CD14-positive monocyte (primary cell): ENCODE measurements around the gene GGT1. TPM values are rescaled to one million over a fixed set of nuclear protein-coding genes. Genes with fewer than 3 reads are reported as not detected.
"Not testable (repeated sequence)": the region's sequence is repeated elsewhere in the genome, so short reads cannot be mapped to it uniquely, and the experiment has no call there.

Source experiments
- DNase-seq, 3 donors: peaks; one replicate each; pipeline ENCODE4 v3.0.0-alpha.2; 2011 to 2022
- H2AFZ ChIP-seq: 2 replicates; pipeline ENCODE4 v1.6.0; 2012; ENCODE audit warnings: mild to moderate bottlenecking, low read depth, low read length, inconsistent platforms; ENCODE audit not compliant: insufficient read depth, poor library complexity, severe bottlenecking
- H3K27ac ChIP-seq, 2 donors: 1 replicate in 1 of 2; 2 replicates in 1 of 2; pipeline ENCODE4 v1.5.1; 2012 to 2013; ENCODE audit warnings: low read length in 2 of 2, control low read depth in 1 of 2, inconsistent platforms in 1 of 2, low read depth in 1 of 2, mild to moderate bottlenecking in 1 of 2
- H3K27me3 ChIP-seq, 2 donors: one replicate each; pipeline versions ENCODE4 v1.6.0 to v1.6.1; 2011 to 2013; ENCODE audit warnings: low read length in 2 of 2; ENCODE audit not compliant: control insufficient read depth in 2 of 2, insufficient read depth in 2 of 2
- H3K36me3 ChIP-seq, 2 donors: replicated peaks in 1 of 2; 1 replicate in 1 of 2; 2 replicates in 1 of 2; pipeline versions ENCODE4 v1.5.1 to v1.6.1; 2012 to 2013; ENCODE audit warnings: low read length in 2 of 2, control low read depth in 1 of 2, inconsistent platforms in 1 of 2, mild to moderate bottlenecking in 1 of 2; ENCODE audit not compliant: insufficient read depth in 2 of 2, control insufficient read depth in 1 of 2
- H3K4me1 ChIP-seq, 2 donors: 1 replicate in 1 of 2; 2 replicates in 1 of 2; pipeline versions ENCODE4 v1.5.1 to v1.6.1; 2012 to 2013; ENCODE audit warnings: low read length in 2 of 2, control low read depth in 1 of 2, inconsistent platforms in 1 of 2, mild to moderate bottlenecking in 1 of 2, moderate library complexity in 1 of 2; ENCODE audit not compliant: insufficient read depth in 2 of 2, control insufficient read depth in 1 of 2
- H3K4me2 ChIP-seq: replicated peaks from 2 replicates; pipeline ENCODE3; 2012; ENCODE audit warnings: low read length, moderate library complexity, mild to moderate bottlenecking; ENCODE audit not compliant: poor library complexity, severe bottlenecking; ENCODE audit errors: extremely low read depth
- H3K4me3 ChIP-seq, 3 experiments: fragments of 200-600 bp in 1 of 3; sonication (generic) in 1 of 3; replicated peaks in 1 of 3; 1 replicate in 2 of 3; 2 replicates in 1 of 3; pipeline ENCODE4 v1.5.1; 2011 to 2013; ENCODE audit warnings: low read length in 3 of 3, mild to moderate bottlenecking in 3 of 3, control low read depth in 2 of 3, low read depth in 2 of 3, inconsistent platforms in 1 of 3, moderate library complexity in 1 of 3
- H3K79me2 ChIP-seq: 2 replicates; pipeline ENCODE4 v1.6.0; 2012; ENCODE audit warnings: mild to moderate bottlenecking, control low read depth, inconsistent platforms, low read length, moderate library complexity; ENCODE audit not compliant: insufficient read depth
- H3K9ac ChIP-seq: 2 replicates; pipeline ENCODE4 v1.6.0; 2017; ENCODE audit warnings: low read length, mild to moderate bottlenecking; ENCODE audit not compliant: insufficient read depth, poor library complexity, severe bottlenecking
- H3K9me3 ChIP-seq, 2 donors: replicated peaks in 1 of 2; 1 replicate in 1 of 2; 2 replicates in 1 of 2; pipeline versions ENCODE4 v1.5.1 to v1.6.1; 2012 to 2013; ENCODE audit warnings: low read length in 2 of 2, control low read depth in 1 of 2; ENCODE audit not compliant: control insufficient read depth in 1 of 2, insufficient read depth in 1 of 2
- H4K20me1 ChIP-seq: 2 replicates; pipeline ENCODE4 v1.6.0; 2012; ENCODE audit warnings: mild to moderate bottlenecking, low read length, control low read depth, moderate library complexity; ENCODE audit not compliant: insufficient read depth
- H3K27ac Mint-ChIP-seq, 7 donors: one replicate each; pipeline ENCODE4 v1.8.0; 2020; ENCODE audit warnings: mild to moderate bottlenecking in 7 of 7, mixed read lengths in 7 of 7, moderate library complexity in 6 of 7, inconsistent platforms in 2 of 7
- H3K27me3 Mint-ChIP-seq, 3 donors: one replicate each; pipeline ENCODE4 v1.8.0; 2021 to 2022; ENCODE audit warnings: low read depth in 3 of 3, mild to moderate bottlenecking in 3 of 3, mixed read lengths in 3 of 3, moderate library complexity in 3 of 3, inconsistent platforms in 1 of 3
- H3K36me3 Mint-ChIP-seq, 2 donors: one replicate each; pipeline ENCODE4 v1.8.0; 2020; ENCODE audit warnings: mixed read lengths in 2 of 2, inconsistent platforms in 1 of 2, mild to moderate bottlenecking in 1 of 2
- H3K4me1 Mint-ChIP-seq: one replicate; pipeline ENCODE4 v1.8.0; 2020; ENCODE audit warnings: mild to moderate bottlenecking, mixed read lengths
- H3K4me3 Mint-ChIP-seq, 2 donors: one replicate each; pipeline ENCODE4 v1.8.0; 2020; ENCODE audit warnings: mild to moderate bottlenecking in 2 of 2, mixed read lengths in 2 of 2, moderate library complexity in 1 of 2
- H3K9me3 Mint-ChIP-seq, 7 donors: one replicate each; pipeline ENCODE4 v1.8.0; 2020 to 2022; ENCODE audit warnings: mixed read lengths in 7 of 7, mild to moderate bottlenecking in 6 of 7, moderate library complexity in 6 of 7, inconsistent platforms in 2 of 7
- CTCF ChIP-seq: fragments of 200-600 bp; IDR thresholded peaks from one replicate; pipeline ENCODE4 v1.8.0; 2022; ENCODE audit warnings: antibody characterized with exemption, mild to moderate bottlenecking
- WGBS: methylation state at CpG from one replicate; pipeline ENCODE4 v1.1.5; 2013; ENCODE audit warnings: missing lambda C conversion rate; ENCODE audit not compliant: insufficient coverage; 5-methylcytosine and 5-hydroxymethylcytosine counted together
- intact Hi-C, 2 donors: fragments of 100-400 bp; cut with micrococcal nuclease; formaldehyde crosslinking; loops; one replicate each; pipeline versions ENCODE4 v1.15.0 to v1.15.1; 2023
- polyA plus RNA-seq, 3 donors: library from polyadenylated mRNA; depleted of rRNA in 1 of 3; unstranded in 2 of 3; stranded (reverse) in 1 of 3; fragments of 300-500 nt in 2 of 3; fragments of >200 nt in 1 of 3; fragmentation: Illumina TruSeq in 2 of 3; gene quantifications; 1 replicate in 2 of 3; 2 replicates in 1 of 3; pipeline ENCODE4 v1.2.3, GENCODE V29; 2012 to 2021

GGT1 gene
- polyA plus RNA-seq, 3 donors: 16.0 to 26.5 (median 25.5) TPM

- Mint-ChIP-seq H3K27me3 (peaks cover 0 to 4% (median 0%) of the 10 kb centered on the region in 3 donors), H3K36me3 (no peaks in the 10 kb centered on the region), H3K9me3 (no peaks in the 10 kb centered on the region), H3K27ac (peak overlapping the region; percentile 70 to 90 (median 85)), H3K4me3 (no peak overlapping the region), H3K4me1 (peaks cover 37% of the 10 kb centered on the region)
- Histone ChIP-seq H3K36me3 (no peaks in the 10 kb centered on the region), H3K9ac (peak overlapping the region; percentile 38), H4K20me1 (no peaks in the 10 kb centered on the region), H3K9me3 (no peaks in the 10 kb centered on the region), H3K4me1 (peaks cover 27 to 29% of the 10 kb centered on the region in 2 donors), H2AFZ (peak overlapping the region; percentile 76), H3K27ac (peak overlapping the region; percentile 47 to 77), H3K27me3 (no peaks in the 10 kb centered on the region), H3K4me3 (no peak overlapping the region), H3K79me2 (no peaks in the 10 kb centered on the region), H3K4me2 (no peak overlapping the region)
- 66% methylated on average over 10 of the region's 12 CpGs for WGBS
- intact Hi-C loops: no loop called here
- DNase-seq: peak; percentile 48 to 68 (median 57)
- no peak for TF ChIP-seq CTCF
These were observed 1.5 kb upstream of the GGT1 start for GRCh38 chr22:24601217-24602104.

- peaks cover 40% of the 10 kb centered on the region for H3K4me1 Mint-ChIP-seq
- H3K4me3 ChIP-seq, intact Hi-C loops, H4K20me1 ChIP-seq, H3K36me3 ChIP-seq, H3K36me3 Mint-ChIP-seq, H3K9me3 ChIP-seq, H3K9ac ChIP-seq, H3K79me2 ChIP-seq, DNase-seq, H3K27me3 ChIP-seq, H3K27me3 Mint-ChIP-seq, H3K4me2 ChIP-seq, H3K9me3 Mint-ChIP-seq, H3K27ac ChIP-seq, H3K4me3 Mint-ChIP-seq: not testable (repeated sequence)
- Histone ChIP-seq H3K4me1 (peaks cover 30 to 31% of the 10 kb centered on the region in 2 donors), H2AFZ (peak overlapping the region; percentile 76)
- WGBS: 97% methylated on average over 6 of the region's 11 CpGs
- peak overlapping the region in 4 of 7 donors; percentile 55 to 89 (median 78) for H3K27ac Mint-ChIP-seq
These were observed 766 bp upstream of the GGT1 start for GRCh38 chr22:24602105-24602749.

GRCh38 chr22:24603770-24604629 lies 1.0 kb downstream of the GGT1 start:
- Mint-ChIP-seq H3K4me3 (peak overlapping the region; percentile 38 to 84), H3K4me1 (peaks cover 55% of the 10 kb centered on the region), H3K27ac (peak overlapping the region; percentile 20 to 91 (median 71))
- DNase-seq: peak in 1 of 3 donors; percentile 15
- H3K27ac ChIP-seq, H3K4me2 ChIP-seq, H3K9me3 ChIP-seq, H3K27me3 ChIP-seq, intact Hi-C loops, H3K36me3 Mint-ChIP-seq, H3K36me3 ChIP-seq, H3K9me3 Mint-ChIP-seq, H3K79me2 ChIP-seq, H3K27me3 Mint-ChIP-seq, H3K9ac ChIP-seq, H4K20me1 ChIP-seq: not testable (repeated sequence)
- Histone ChIP-seq H3K4me3 (peak overlapping the region in 1 of 3 experiments; percentile 4), H2AFZ (peak overlapping the region; percentile 67), H3K4me1 (peaks cover 43 to 44% of the 10 kb centered on the region in 2 donors)
- WGBS: 0% methylated on average over 6 of the region's 18 CpGs
